HCT116 (cell line): Measurements from ENCODE around the gene STX10. TPM values are rescaled to one million over a fixed set of nuclear protein-coding genes. Genes with fewer than 3 reads are reported as not detected.

ENCODE experiments used
- ATAC-seq: fragments of 200-7000 bp; cut with Tn5 transposase; 2 replicates; pipeline ENCODE4 v1.9.1; 2020; ENCODE audit warnings: mild to moderate bottlenecking, moderate library complexity
- BruUV-seq: library from RNA; stranded (reverse); fragments of 400-500 nt; replicated peaks from 2 replicates; lab custom pipeline; 2021; lab: Mats Ljungman, UMichigan
- CTCF ChIA-PET: fragments of 300-600 bp; sonication (Branson Sonifier 250); formaldehyde crosslinking; loops from one replicate; lab custom pipeline; 2021; ENCODE audit warnings: antibody characterized with exemption; lab: Charles Lee
- POLR2A ChIA-PET: fragments of 300-600, 350-600 bp; sonication (Branson Sonifier 250); formaldehyde crosslinking; loops from one replicate; lab custom pipeline; 2021; ENCODE audit warnings: antibody characterized with exemption; lab: Charles Lee
- RAD21 ChIA-PET, 2 experiments: fragments of 300-600 bp; sonication (Branson Sonifier 250); formaldehyde crosslinking; loops; one replicate each; lab custom pipeline; 2023; ENCODE audit warnings: low total read pairs in 2 of 2; ENCODE audit not compliant: uncharacterized antibody in 2 of 2, unreplicated experiment in 2 of 2, low non-redundant PET in 1 of 2; lab: Charles Lee
- DNase-seq: peaks from one replicate; pipeline ENCODE4 v3.0.0-alpha.2; 2010; ENCODE audit warnings: low read depth, low spot score
- H2AFZ ChIP-seq: fragments of 200-600 bp; shearing (Covaris generic), sonication (generic); 2 replicates; pipeline ENCODE4 v1.6.1; 2017; ENCODE audit warnings: low read depth, mixed run types, mixed read lengths, antibody characterized with exemption, low read length; ENCODE audit not compliant: poor library complexity, severe bottlenecking
- H3K27ac ChIP-seq: 2 replicates; pipeline ENCODE4 v1.5.1; 2012; ENCODE audit warnings: low read depth, low read length
- H3K27me3 ChIP-seq: fragments of 200-600 bp; sonication (generic); 2 replicates; pipeline ENCODE4 v1.6.1; 2016; ENCODE audit warnings: mixed run types, low read length, mixed read lengths; ENCODE audit not compliant: insufficient read depth
- H3K36me3 ChIP-seq, 2 experiments: fragments of 200-500 bp in 1 of 2; fragments of 200-600 bp in 1 of 2; sonication (Bioruptor generic) in 1 of 2; sonication (generic) in 1 of 2; 2 replicates each; pipeline versions ENCODE4 v1.5.1 to v1.6.1; 2014 to 2016; ENCODE audit warnings: low read length in 2 of 2, inconsistent platforms in 1 of 2, mixed read lengths in 1 of 2, mixed run types in 1 of 2; ENCODE audit not compliant: insufficient read depth in 2 of 2, control insufficient read depth in 1 of 2
- H3K4me1 ChIP-seq, 2 experiments: fragments of 200-600 bp in 1 of 2; sonication (generic) in 1 of 2; 2 replicates each; pipeline versions ENCODE4 v1.5.1 to v1.6.1; 2012 to 2017; ENCODE audit warnings: low read length in 2 of 2, inconsistent platforms in 1 of 2, mild to moderate bottlenecking in 1 of 2, mixed read lengths in 1 of 2, mixed run types in 1 of 2, moderate library complexity in 1 of 2; ENCODE audit not compliant: insufficient read depth in 2 of 2, control insufficient read depth in 1 of 2
- H3K4me2 ChIP-seq: fragments of 200-600 bp; sonication (generic); 2 replicates; pipeline ENCODE4 v1.6.1; 2017; ENCODE audit warnings: mixed run types, low read length, mixed read lengths
- H3K4me3 ChIP-seq, 2 experiments: fragments of 200-600 bp in 1 of 2; sonication (generic) in 1 of 2; replicated peaks in 1 of 2; 2 replicates each; pipeline ENCODE4 v1.5.1; 2011 to 2016; ENCODE audit warnings: low read length in 2 of 2, control low read depth in 1 of 2, low read depth in 1 of 2, mild to moderate bottlenecking in 1 of 2, mixed read lengths in 1 of 2, mixed run types in 1 of 2
- H3K79me2 ChIP-seq: fragments of 200-600 bp; sonication (generic); 2 replicates; pipeline ENCODE4 v1.6.1; 2017; ENCODE audit warnings: mild to moderate bottlenecking, mixed run types, low read length, moderate library complexity, mixed read lengths; ENCODE audit not compliant: insufficient read depth
- H3K9ac ChIP-seq: fragments of 200-600 bp; sonication (generic); 2 replicates; pipeline ENCODE4 v1.6.1; 2016; ENCODE audit warnings: low read length, mixed read lengths
- H3K9me2 ChIP-seq: fragments of 200-600 bp; sonication (generic), shearing (Covaris generic); 2 replicates; pipeline ENCODE4 v1.6.1; 2017; ENCODE audit warnings: mixed run types, mild to moderate bottlenecking, moderate library complexity; ENCODE audit not compliant: insufficient read depth
- H3K9me3 ChIP-seq, 2 experiments: fragments of 200-500 bp in 1 of 2; fragments of 200-600 bp in 1 of 2; sonication (Bioruptor generic) in 1 of 2; sonication (generic) in 1 of 2; 2 replicates each; pipeline ENCODE4 v1.6.1; 2014 to 2017; ENCODE audit warnings: low read length in 2 of 2, mixed read lengths in 2 of 2, inconsistent platforms in 1 of 2, low read depth in 1 of 2, mild to moderate bottlenecking in 1 of 2, mixed run types in 1 of 2, moderate library complexity in 1 of 2; ENCODE audit not compliant: control insufficient read depth in 1 of 2, insufficient read depth in 1 of 2
- H4K20me1 ChIP-seq: fragments of 200-600 bp; sonication (generic), shearing (Covaris generic); 2 replicates; pipeline ENCODE4 v1.6.1; 2017; ENCODE audit warnings: mixed run types, mild to moderate bottlenecking, moderate library complexity; ENCODE audit not compliant: insufficient read depth
- CBX3 ChIP-seq: IDR thresholded peaks from 2 replicates; pipeline ENCODE4 v1.6.1; 2012; ENCODE audit warnings: low read depth
- CEBPB ChIP-seq: IDR thresholded peaks from 2 replicates; pipeline ENCODE4 v1.6.1; 2012; ENCODE audit warnings: low read depth
- EZH2phosphoT487 ChIP-seq: fragments of 200-600 bp; IDR thresholded peaks from 2 replicates; pipeline ENCODE4 v1.6.1; 2018; ENCODE audit warnings: antibody characterized with exemption, borderline replicate concordance
- FOSL1 ChIP-seq: IDR thresholded peaks from 2 replicates; pipeline ENCODE4 v1.6.1; 2012; ENCODE audit warnings: low read depth
- JUND ChIP-seq: IDR thresholded peaks from 2 replicates; pipeline ENCODE4 v1.6.1; 2012
- POLR2A ChIP-seq: IDR thresholded peaks from 2 replicates; pipeline ENCODE4 v1.7.0; 2011; ENCODE audit warnings: borderline replicate concordance; ENCODE audit not compliant: insufficient read depth, insufficient read length; ENCODE audit errors: extremely low read depth
- POLR2AphosphoS5 ChIP-seq: IDR thresholded peaks from 2 replicates; pipeline ENCODE4 v1.6.1; 2011; ENCODE audit warnings: mild to moderate bottlenecking, low read depth, low read length, moderate library complexity
- SIN3A ChIP-seq: IDR thresholded peaks from 2 replicates; pipeline ENCODE4 v1.6.1; 2012; ENCODE audit warnings: low read depth
- SP1 ChIP-seq: IDR thresholded peaks from 2 replicates; pipeline ENCODE4 v1.6.1; 2012; ENCODE audit warnings: low read depth
- SRF ChIP-seq: IDR thresholded peaks from 2 replicates; pipeline ENCODE4 v1.6.1; 2012; ENCODE audit warnings: low read depth
- TCF7L2 ChIP-seq: IDR thresholded peaks from 2 replicates; pipeline ENCODE4 v1.7.0; 2011; ENCODE audit warnings: borderline replicate concordance, inconsistent platforms; ENCODE audit not compliant: insufficient read depth, insufficient read length; ENCODE audit errors: extremely low read depth
- YY1 ChIP-seq: IDR thresholded peaks from 2 replicates; pipeline ENCODE4 v1.6.1; 2011; ENCODE audit warnings: low read length, low read depth, moderate library complexity, mild to moderate bottlenecking; ENCODE audit not compliant: insufficient replicate concordance; ENCODE audit errors: extremely low read depth
- ZNF274 ChIP-seq: fragments of 200-500 bp; sonication (Bioruptor generic); IDR thresholded peaks from 2 replicates; pipeline ENCODE4 v1.6.1; 2014; ENCODE audit warnings: mild to moderate bottlenecking, low read depth, low read length, inconsistent platforms
- intact Hi-C: fragments of 100-400 bp; cut with micrococcal nuclease; formaldehyde crosslinking; loops from 2 replicates; pipeline ENCODE4 v1.10.0; 2022
- total RNA-seq: library from RNA; stranded (reverse); gene quantifications from one replicate; pipeline ENCODE4 v1.2.1, GENCODE V29; 2021; ENCODE audit not compliant: unreplicated experiment
- TF ChIP-seq, protein P1 (sequence below), 3 experiments: fragments of 200-600 bp in 1 of 3; sonication (generic) in 1 of 3; IDR thresholded peaks in 2 of 3; conservative IDR thresholded peaks in 1 of 3; 2 replicates each; pipeline ENCODE4 v1.5.1; 2012 to 2017; ENCODE audit warnings: low read depth in 2 of 3, low read length in 2 of 3, antibody characterized with exemption in 1 of 3, borderline replicate concordance in 1 of 3, control low read depth in 1 of 3, mild to moderate bottlenecking in 1 of 3, mixed read lengths in 1 of 3, mixed run types in 1 of 3, moderate library complexity in 1 of 3; ENCODE audit not compliant: insufficient read depth in 1 of 3
- TF ChIP-seq, protein P2 (sequence below): IDR thresholded peaks from 2 replicates; pipeline ENCODE4 v1.6.1; 2012; ENCODE audit warnings: low read depth

STX10 gene
- total RNA-seq, 1 experiment from 2014 or later, result 149 TPM

DNA sequence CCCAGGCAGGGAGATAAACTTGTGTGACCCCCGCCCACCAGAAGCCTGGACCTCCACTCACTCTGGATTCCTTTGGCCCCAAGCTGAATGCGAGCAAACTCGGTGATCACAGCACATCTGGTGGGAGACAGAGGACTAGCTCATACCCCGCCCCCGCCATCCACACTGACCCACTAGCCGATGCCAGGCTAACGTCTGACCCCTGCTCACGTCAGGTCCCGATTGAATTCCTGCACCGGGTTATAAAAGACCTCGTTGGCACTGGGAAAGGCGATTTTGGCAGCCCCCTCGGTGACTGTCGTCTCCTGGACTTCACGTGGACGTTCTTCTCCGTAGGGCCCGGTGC is 34.3 kb downstream of the STX10 start (continued):
- TF ChIP-seq FOSL1, result no peak
- TF ChIP-seq TCF7L2, result no peak
- TF ChIP-seq POLR2AphosphoS5, result no peak
- no peak for TF ChIP-seq CEBPB
- TF ChIP-seq JUND, result no peak
- no peak for TF ChIP-seq SRF
- TF ChIP-seq SIN3A, result no peak

- no peak for ATAC-seq
- Histone ChIP-seq H3K9ac (no peak overlapping the region), H4K20me1 (no peaks in the 10 kb centered on the region), H3K4me2 (no peak overlapping the region), H2AFZ (no peak overlapping the region), H3K9me2 (no peaks in the 10 kb centered on the region), H3K27ac (no peak overlapping the region), H3K9me3 (no peaks in the 10 kb centered on the region), H3K4me3 (no peak overlapping the region), H3K36me3 (peaks cover 8 to 33% of the 10 kb centered on the region in 2 experiments; a peak in 3 of 4 replicates), H3K27me3 (no peaks in the 10 kb centered on the region), H3K79me2 (peaks cover 39% of the 10 kb centered on the region), H3K4me1 (peaks cover 9 to 11% of the 10 kb centered on the region in 2 experiments; a peak in 3 of 4 replicates)
- TF ChIP-seq, protein P1, sequence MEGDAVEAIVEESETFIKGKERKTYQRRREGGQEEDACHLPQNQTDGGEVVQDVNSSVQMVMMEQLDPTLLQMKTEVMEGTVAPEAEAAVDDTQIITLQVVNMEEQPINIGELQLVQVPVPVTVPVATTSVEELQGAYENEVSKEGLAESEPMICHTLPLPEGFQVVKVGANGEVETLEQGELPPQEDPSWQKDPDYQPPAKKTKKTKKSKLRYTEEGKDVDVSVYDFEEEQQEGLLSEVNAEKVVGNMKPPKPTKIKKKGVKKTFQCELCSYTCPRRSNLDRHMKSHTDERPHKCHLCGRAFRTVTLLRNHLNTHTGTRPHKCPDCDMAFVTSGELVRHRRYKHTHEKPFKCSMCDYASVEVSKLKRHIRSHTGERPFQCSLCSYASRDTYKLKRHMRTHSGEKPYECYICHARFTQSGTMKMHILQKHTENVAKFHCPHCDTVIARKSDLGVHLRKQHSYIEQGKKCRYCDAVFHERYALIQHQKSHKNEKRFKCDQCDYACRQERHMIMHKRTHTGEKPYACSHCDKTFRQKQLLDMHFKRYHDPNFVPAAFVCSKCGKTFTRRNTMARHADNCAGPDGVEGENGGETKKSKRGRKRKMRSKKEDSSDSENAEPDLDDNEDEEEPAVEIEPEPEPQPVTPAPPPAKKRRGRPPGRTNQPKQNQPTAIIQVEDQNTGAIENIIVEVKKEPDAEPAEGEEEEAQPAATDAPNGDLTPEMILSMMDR (IDR thresholded peaks at IDR 0.05 in 2 of 3, conservative IDR thresholded peaks at IDR 0.05 in 1 of 3; ENCODE audit: borderline replicate concordance in 1 of 3, insufficient read depth in 1 of 3, low read depth in 2 of 3, low read length in 2 of 3), result no peak
- TF ChIP-seq YY1, result no peak
- TF ChIP-seq, protein P2, sequence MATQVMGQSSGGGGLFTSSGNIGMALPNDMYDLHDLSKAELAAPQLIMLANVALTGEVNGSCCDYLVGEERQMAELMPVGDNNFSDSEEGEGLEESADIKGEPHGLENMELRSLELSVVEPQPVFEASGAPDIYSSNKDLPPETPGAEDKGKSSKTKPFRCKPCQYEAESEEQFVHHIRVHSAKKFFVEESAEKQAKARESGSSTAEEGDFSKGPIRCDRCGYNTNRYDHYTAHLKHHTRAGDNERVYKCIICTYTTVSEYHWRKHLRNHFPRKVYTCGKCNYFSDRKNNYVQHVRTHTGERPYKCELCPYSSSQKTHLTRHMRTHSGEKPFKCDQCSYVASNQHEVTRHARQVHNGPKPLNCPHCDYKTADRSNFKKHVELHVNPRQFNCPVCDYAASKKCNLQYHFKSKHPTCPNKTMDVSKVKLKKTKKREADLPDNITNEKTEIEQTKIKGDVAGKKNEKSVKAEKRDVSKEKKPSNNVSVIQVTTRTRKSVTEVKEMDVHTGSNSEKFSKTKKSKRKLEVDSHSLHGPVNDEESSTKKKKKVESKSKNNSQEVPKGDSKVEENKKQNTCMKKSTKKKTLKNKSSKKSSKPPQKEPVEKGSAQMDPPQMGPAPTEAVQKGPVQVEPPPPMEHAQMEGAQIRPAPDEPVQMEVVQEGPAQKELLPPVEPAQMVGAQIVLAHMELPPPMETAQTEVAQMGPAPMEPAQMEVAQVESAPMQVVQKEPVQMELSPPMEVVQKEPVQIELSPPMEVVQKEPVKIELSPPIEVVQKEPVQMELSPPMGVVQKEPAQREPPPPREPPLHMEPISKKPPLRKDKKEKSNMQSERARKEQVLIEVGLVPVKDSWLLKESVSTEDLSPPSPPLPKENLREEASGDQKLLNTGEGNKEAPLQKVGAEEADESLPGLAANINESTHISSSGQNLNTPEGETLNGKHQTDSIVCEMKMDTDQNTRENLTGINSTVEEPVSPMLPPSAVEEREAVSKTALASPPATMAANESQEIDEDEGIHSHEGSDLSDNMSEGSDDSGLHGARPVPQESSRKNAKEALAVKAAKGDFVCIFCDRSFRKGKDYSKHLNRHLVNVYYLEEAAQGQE, result no peak
- no peak for TF ChIP-seq POLR2A
- TF ChIP-seq SP1, result no peak
- no peak for TF ChIP-seq EZH2phosphoT487
- no peak for TF ChIP-seq SRF
- TF ChIP-seq CBX3, result no peak
- TF ChIP-seq POLR2AphosphoS5, result no peak
- no peak for TF ChIP-seq ZNF274
- no peak for DNase-seq
- RAD21 ChIA-PET, result no interaction called here
- intact Hi-C loops, result no loop called here
- BruUV-seq, result no TSS peak
- CTCF ChIA-PET, result no interaction called here
- POLR2A ChIA-PET, result no interaction called here
These were observed 37.6 kb downstream of the STX10 start for GRCh38 chr19:13112555-13112954.
